Suprapubic skin (tissue), 4 donors: Measurements from ENCODE around the gene FGF12.

ENCODE experiments used
- CTCF ChIP-seq, 2 donors: fragments of 200-600 bp in 1 of 2; fragments of 450-650 bp in 1 of 2; sonication (generic) in 1 of 2; IDR thresholded peaks; one replicate each; pipeline ENCODE4 v1.5.1; 2016 to 2019; ENCODE audit warnings: antibody characterized with exemption in 2 of 2, mild to moderate bottlenecking in 1 of 2, moderate library complexity in 1 of 2
- EP300 ChIP-seq: sonication (generic); formaldehyde crosslinking; IDR thresholded peaks from one replicate; pipeline ENCODE4 v1.6.1; 2017; ENCODE audit warnings: antibody characterized with exemption
- POLR2A ChIP-seq, 2 donors: fragments of 450-650 bp; IDR thresholded peaks; one replicate each; pipeline ENCODE4 v1.6.1; 2017; ENCODE audit warnings: antibody characterized with exemption in 2 of 2, mild to moderate bottlenecking in 2 of 2, moderate library complexity in 2 of 2
- POLR2AphosphoS5 ChIP-seq, 3 donors: sonication (generic); formaldehyde crosslinking; IDR thresholded peaks; one replicate each; pipeline ENCODE4 v1.6.1; 2017; ENCODE audit warnings: antibody characterized with exemption in 3 of 3

GRCh38 chr3:192395506-192395905 lies 331.8 kb downstream of the FGF12 start:
- TF ChIP-seq CTCF (IDR thresholded peaks at IDR 0.05) (no peak), POLR2AphosphoS5 (IDR thresholded peaks at IDR 0.05) (no peak), POLR2A (IDR thresholded peaks at IDR 0.05) (no peak), EP300 (no peak)
